RWPE2 (cell line): ENCODE data around the gene GCLM.
A peak's percentile ranks its signal among the peaks of the same experiment; 100 is the strongest.

ENCODE experiments used
- ATAC-seq: fragments of 200-7000 bp; cut with Tn5 transposase; 3 replicates; pipeline ENCODE4 v1.9.1; 2021; ENCODE audit warnings: low read depth
- DNase-seq: peaks from one replicate; pipeline ENCODE4 v3.0.0-alpha.2; 2020; ENCODE audit warnings: low spot score
- H3K27ac ChIP-seq: fragments of 450-650 bp; 2 replicates; pipeline ENCODE4 v1.5.1; 2017; ENCODE audit warnings: mild to moderate bottlenecking; ENCODE audit not compliant: poor library complexity, severe bottlenecking
- H3K27me3 ChIP-seq: fragments of 250-450 bp; sonication (Bioruptor Pico); 2 replicates; pipeline ENCODE4 v1.5.1; 2021; ENCODE audit warnings: mild to moderate bottlenecking, moderate library complexity; ENCODE audit not compliant: insufficient read depth, poor library complexity, severe bottlenecking
- H3K36me3 ChIP-seq: fragments of 250-450 bp; sonication (Bioruptor Pico); 2 replicates; pipeline ENCODE4 v1.5.1; 2020; ENCODE audit warnings: low read depth, mild to moderate bottlenecking, moderate library complexity
- H3K4me1 ChIP-seq: fragments of 250-450 bp; sonication (Bioruptor Pico); 2 replicates; pipeline ENCODE4 v1.5.1; 2021; ENCODE audit warnings: mild to moderate bottlenecking, moderate library complexity; ENCODE audit not compliant: insufficient read depth, poor library complexity, severe bottlenecking
- H3K4me3 ChIP-seq: fragments of 250-450 bp; sonication (Bioruptor Pico); 2 replicates; pipeline ENCODE4 v1.5.1; 2021; ENCODE audit warnings: mild to moderate bottlenecking, moderate library complexity; ENCODE audit not compliant: severe bottlenecking
- H3K9me3 ChIP-seq: fragments of 250-450 bp; sonication (Bioruptor Pico); 2 replicates; pipeline ENCODE4 v1.5.1; 2021; ENCODE audit warnings: mild to moderate bottlenecking, moderate library complexity; ENCODE audit not compliant: severe bottlenecking
- CTCF ChIP-seq: fragments of 450-650 bp; IDR thresholded peaks from one replicate; pipeline ENCODE4 v1.5.1; 2017; ENCODE audit warnings: mild to moderate bottlenecking, moderate library complexity; ENCODE audit not compliant: poor library complexity, severe bottlenecking

Gene GCLM

GRCh38 chr1:93882269-93882668, 27.0 kb downstream of the GCLM start:
- Histone ChIP-seq H3K4me1 (peaks cover 9% of the 10 kb centered on the region), H3K27ac (no peak overlapping the region), H3K9me3 (no peaks in the 10 kb centered on the region), H3K36me3 (peaks cover 8% of the 10 kb centered on the region), H3K4me3 (no peak overlapping the region), H3K27me3 (no peaks in the 10 kb centered on the region)
- no peak for TF ChIP-seq CTCF
- ATAC-seq, result no peak
- no peak for DNase-seq

DNA sequence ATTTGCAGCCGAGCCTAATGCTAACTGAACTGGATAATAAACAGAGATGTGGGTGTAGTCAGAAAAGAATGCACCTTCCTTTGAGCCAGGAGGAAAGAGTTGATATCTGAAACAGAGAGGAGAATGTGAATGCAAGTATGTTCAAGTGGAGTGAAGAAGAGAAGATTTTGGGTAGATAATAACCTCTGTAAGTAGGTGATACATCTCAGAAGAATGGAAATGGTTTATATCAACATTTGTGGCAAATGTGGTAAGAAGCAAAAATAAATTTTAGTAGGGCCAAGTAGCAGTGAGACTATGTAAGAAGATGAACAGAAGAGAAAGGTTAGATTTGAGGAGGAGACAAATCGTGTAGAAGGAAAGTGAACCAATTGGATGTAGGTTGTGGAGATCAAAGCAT, 28.5 kb downstream of the GCLM start:
- Histone ChIP-seq H3K4me3 (no peak overlapping the region), H3K4me1 (peaks cover 15% of the 10 kb centered on the region), H3K27me3 (no peaks in the 10 kb centered on the region), H3K36me3 (peaks cover 20% of the 10 kb centered on the region), H3K9me3 (no peaks in the 10 kb centered on the region), H3K27ac (no peak overlapping the region)
- ATAC-seq, result no peak
- DNase-seq, result no peak
- no peak for TF ChIP-seq CTCF

- Histone ChIP-seq H3K4me3 (peak within 1 kb of the TSS; percentile 96), H3K36me3 (peaks cover 36% of the 10 kb centered on the region), H3K27me3 (no peaks in the 10 kb centered on the region), H3K4me1 (peaks cover 15% of the 10 kb centered on the region), H3K9me3 (no peaks in the 10 kb centered on the region), H3K27ac (peak within 1 kb of the TSS; percentile 63)
- ATAC-seq (peak; percentile 95), DNase-seq (peak; percentile 84)
- no peak for TF ChIP-seq CTCF
Measured at GRCh38 chr1:93878889-93879586, 30.2 kb downstream of the GCLM start, which contains the start of gene DNTTIP2. TSS of gene DNTTIP2 (minus strand) at chr1:93879206. CDS start at chr1:93879148, 58 bp downstream.

GRCh38 chr1:93878501-93878888, 30.7 kb downstream of the GCLM start:
- Histone ChIP-seq H3K27me3 (no peaks in the 10 kb centered on the region), H3K4me1 (peaks cover 15% of the 10 kb centered on the region), H3K36me3 (peaks cover 42% of the 10 kb centered on the region), H3K4me3 (peak overlapping the region; percentile 96), H3K9me3 (no peaks in the 10 kb centered on the region), H3K27ac (peak overlapping the region; percentile 63)
- ATAC-seq (peak; percentile 15; the same call in 2 of the 3 replicates), DNase-seq (no peak)
- TF ChIP-seq CTCF, result no peak

- DNase-seq, result no peak
- H3K27ac ChIP-seq, result no peak overlapping the region
- H3K36me3 ChIP-seq, result peaks cover 52% of the 10 kb centered on the region
- H3K4me1 ChIP-seq, result peaks cover 15% of the 10 kb centered on the region
- H3K4me3 ChIP-seq, result no peak overlapping the region
- no peak for TF ChIP-seq CTCF
- no peak for ATAC-seq
- no peaks in the 10 kb centered on the region for H3K27me3 ChIP-seq
- H3K9me3 ChIP-seq, result no peaks in the 10 kb centered on the region
Measured at GRCh38 chr1:93877529-93877928, 31.7 kb downstream of the GCLM start.
